D721Med (cell line): Measurements from ENCODE around the gene ABLIM1.

Source experiments
- DNase-seq: peaks from one replicate; pipeline ENCODE4 v3.0.0; 2011; ENCODE audit warnings: low spot score; ENCODE audit not compliant: insufficient read length
- FAIRE-seq: peaks from 2 replicates; lab custom pipeline; 2011; peaks lifted over from hg19 to GRCh38; lab: Jason Lieb, UNC
- TF ChIP-seq, protein P1 (sequence below): IDR thresholded peaks from 2 replicates; pipeline ENCODE4 v1.5.1; 2012; ENCODE audit warnings: mild to moderate bottlenecking, control low read depth; ENCODE audit not compliant: insufficient read depth; ENCODE audit errors: missing control alignments

The ABLIM1 gene

DNA sequence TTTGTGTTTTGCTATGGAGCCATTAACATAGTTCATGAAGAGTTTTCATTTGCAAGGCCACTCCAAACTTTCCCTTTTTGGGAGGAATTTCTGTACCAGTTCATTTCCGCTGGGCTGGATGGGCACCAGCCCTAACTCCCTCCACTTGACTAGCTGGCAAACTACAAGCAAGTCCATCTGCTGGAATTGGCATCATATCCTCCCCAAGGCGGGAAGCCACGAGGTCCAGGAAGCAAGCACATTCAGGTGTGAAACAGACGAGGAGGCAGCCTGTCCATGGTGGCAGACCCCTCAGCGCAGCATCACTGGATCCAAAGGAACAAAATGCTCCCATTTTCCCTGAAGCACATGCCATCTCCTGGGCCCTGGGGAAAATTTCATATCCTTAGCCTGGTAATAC lies 125.8 kb downstream of the ABLIM1 start:
- DNase-seq, result no peak
- no peak for FAIRE-seq
- TF ChIP-seq, protein P1, sequence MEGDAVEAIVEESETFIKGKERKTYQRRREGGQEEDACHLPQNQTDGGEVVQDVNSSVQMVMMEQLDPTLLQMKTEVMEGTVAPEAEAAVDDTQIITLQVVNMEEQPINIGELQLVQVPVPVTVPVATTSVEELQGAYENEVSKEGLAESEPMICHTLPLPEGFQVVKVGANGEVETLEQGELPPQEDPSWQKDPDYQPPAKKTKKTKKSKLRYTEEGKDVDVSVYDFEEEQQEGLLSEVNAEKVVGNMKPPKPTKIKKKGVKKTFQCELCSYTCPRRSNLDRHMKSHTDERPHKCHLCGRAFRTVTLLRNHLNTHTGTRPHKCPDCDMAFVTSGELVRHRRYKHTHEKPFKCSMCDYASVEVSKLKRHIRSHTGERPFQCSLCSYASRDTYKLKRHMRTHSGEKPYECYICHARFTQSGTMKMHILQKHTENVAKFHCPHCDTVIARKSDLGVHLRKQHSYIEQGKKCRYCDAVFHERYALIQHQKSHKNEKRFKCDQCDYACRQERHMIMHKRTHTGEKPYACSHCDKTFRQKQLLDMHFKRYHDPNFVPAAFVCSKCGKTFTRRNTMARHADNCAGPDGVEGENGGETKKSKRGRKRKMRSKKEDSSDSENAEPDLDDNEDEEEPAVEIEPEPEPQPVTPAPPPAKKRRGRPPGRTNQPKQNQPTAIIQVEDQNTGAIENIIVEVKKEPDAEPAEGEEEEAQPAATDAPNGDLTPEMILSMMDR, result no peak

DNA sequence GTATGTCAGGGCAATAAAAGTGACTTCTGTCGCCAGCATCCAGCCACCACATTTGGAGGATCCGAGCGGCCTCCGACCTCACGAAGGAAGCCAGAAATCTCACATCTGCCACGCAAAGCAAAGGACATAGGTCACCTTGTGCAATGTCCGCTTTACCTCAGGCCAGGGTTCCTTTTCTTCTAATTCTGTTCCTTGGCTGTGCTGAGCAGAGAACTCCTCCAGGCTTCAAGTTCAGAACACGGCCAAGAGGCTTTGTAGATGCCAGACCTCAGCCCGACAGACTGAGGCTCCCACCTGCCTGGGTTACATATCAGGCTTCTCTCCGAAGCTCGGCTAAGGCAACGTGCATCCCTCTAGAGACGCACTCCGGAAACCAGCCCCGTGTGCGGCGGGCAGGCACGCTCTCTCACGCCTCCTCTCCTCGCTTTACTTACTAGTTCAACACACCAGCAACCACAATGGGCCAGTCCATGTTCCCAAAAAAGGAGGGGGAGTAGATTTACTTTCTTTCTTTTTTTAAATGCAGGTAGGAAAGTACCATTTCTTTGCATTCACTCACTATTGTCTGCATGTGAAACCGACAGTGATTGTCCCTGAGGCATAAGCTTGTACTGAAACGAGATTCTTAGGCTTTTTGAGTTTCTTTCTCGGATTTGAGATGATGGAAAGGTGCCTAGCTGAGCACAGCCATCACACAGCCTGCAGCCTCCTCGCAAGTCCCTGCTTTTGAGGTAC lies 131.4 kb downstream of the ABLIM1 start:
- TF ChIP-seq, protein P1, result no peak
- no peak for DNase-seq
- FAIRE-seq, result no peak

DNA sequence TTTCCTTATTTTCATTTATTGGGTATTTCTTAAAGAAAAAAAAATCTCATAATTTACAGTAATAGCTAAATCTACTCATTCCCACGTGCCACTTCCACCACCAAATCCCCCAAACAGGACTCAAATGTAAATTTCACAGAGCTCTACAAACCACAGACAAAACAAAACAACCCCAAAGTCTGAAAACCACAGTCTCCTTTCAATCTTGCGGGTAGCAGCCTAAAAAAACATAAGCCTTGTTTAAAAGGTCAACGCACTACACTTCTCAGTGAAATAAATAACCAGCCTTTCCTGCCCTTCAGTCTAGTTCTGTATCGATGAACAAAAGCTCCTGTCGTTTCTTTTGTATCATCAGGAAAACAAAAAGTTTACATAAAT lies 132.0 kb downstream of the ABLIM1 start:
- DNase-seq, result no peak
- TF ChIP-seq, protein P1, result no peak
- no peak for FAIRE-seq

DNA sequence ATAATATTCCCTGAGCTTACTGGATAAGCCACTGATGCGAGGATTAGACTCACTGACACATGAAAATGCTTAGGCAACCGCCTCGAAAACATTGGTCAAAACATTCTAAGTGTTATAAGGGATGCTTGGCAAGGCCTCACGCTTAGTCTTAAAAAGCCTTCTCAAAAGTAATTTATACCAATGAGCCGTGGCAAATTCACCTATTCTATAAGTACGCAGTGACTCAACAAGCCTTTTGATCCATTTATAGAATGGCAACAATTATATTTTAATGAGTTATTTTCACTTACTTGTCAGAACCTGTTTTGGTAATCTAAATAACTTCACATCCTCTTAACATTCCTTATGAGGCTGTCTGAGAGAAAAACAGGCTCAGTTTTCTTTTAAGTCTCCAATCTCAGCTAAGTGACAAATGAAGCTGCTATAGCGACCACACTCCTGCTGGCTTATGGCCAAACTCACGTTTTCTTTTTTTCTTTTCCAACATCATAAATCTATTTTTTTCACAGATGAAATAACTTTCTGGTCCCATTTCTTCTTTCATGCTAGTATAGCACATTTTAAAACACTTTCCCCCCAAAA lies 132.6 kb downstream of the ABLIM1 start:
- no peak for DNase-seq
- TF ChIP-seq, protein P1, result no peak
- FAIRE-seq, result no peak

DNA sequence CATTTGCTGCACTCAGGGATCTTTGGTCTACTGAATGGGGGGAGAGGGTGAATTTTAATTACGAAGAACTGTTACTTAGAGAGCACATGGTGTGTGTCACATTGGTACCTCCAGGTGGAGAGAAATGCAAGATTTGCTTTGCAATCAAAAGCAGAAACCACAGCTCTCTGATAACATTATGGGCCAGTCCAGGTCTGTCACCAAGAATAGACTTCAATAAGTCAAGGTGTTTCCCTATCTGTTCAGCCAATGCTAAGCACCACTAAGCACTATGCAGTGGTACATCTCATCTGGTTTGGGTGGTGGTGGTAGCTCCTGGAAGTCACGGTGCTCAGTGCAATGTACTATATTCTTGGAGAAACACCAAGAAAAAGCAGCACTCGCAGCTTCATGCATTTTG lies 134.2 kb downstream of the ABLIM1 start:
- FAIRE-seq (no peak), DNase-seq (no peak)

DNA sequence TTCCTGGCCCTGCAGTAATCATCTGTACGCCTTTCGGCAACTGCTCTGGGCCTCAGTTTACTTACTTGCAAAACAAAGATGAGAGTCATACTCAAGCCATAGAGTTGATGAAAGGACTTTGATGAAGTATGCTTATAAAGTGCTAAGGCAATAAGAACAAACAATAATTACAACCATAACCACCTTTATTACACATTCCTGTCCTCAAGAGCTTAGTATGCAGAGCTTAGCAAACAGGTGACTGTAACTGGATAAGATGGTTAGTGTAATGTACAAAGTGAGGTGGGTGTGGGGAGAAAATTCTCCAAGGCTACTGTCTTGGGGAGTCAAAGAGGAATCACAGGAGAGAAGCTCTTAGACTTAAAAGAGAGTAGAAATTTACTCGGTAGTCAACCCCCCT lies 136.8 kb downstream of the ABLIM1 start:
- no peak for FAIRE-seq
- TF ChIP-seq, protein P1, result no peak
- no peak for DNase-seq

More for the DNA sequence above, 134.2 kb downstream of the ABLIM1 start:
- TF ChIP-seq, protein P1, result no peak

DNA sequence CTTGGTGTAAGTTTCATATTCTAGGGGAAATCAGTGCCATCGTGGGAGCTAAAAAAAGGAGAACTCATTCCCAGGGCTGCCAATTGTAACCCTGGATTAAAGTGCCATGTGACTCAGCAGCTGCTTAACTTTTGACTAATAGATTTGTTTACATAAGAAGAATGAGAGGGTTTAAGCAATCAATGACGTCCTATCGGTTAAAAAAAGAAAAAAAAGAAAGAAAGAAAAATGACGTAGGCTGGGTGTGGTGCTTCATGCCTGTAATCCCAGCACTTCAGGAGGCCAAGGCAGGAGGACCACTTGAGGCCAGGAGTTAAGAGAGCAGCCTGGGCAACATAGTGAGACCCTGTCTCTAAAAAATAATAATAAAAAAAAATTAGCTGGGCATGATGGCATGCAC lies 137.6 kb downstream of the ABLIM1 start:
- DNase-seq, result no peak
- TF ChIP-seq, protein P1, result no peak
- FAIRE-seq, result no peak
